Measurements from ENCODE around the gene RAPGEF3. TPM values are rescaled to one million over a fixed set of nuclear protein-coding genes. Genes with fewer than 3 reads are reported as not detected.

Gene RAPGEF3
- total and polyA plus RNA-seq, 2 of the 13 experiments (the other 11 are each of a cell fraction or from before 2014, with no cell fraction given), result 0.07 TPM

DNA sequence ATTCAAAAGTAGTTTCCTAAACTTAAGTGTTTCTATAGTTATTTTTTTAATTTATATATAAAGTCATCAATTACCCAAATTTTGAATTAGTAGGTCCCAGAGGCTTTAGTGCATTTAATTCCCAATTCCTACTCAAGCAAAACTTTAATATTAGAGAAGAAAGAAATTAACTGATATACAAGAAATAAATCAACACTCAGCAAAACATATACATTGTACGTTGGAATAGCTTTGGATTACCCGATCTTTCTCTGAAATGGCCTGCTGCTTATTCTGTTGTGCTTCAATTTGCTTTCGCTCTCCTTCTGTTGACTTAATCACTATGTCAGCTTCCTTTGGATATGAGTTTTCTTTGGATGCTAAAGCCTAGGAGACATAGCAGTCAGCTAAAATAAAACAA is 71.0 kb downstream of the RAPGEF3 start:
- intact Hi-C loops (cut with micrococcal nuclease; ENCODE audit: unreplicated experiment), result loop anchor here (2.0 to 5.0 kb wide), 2 partner anchors 141 to 655 kb away; no protein-coding TSS in a partner anchor
- H3K36me3 ChIP-seq (replicated peaks in 1 of 2; ENCODE audit: control insufficient read depth in 1 of 2, insufficient read depth in 2 of 2, low read length in 2 of 2), result peaks cover 0 to 29% of the 10 kb centered on the region in 2 experiments; a peak in 2 of 5 replicates
- TF ChIP-seq CHD2 (IDR thresholded peaks at IDR 0.05; ENCODE audit: low read depth, low read length) (no peak), MAFK (conservative IDR thresholded peaks at IDR 0.05 in 1 of 2, IDR thresholded peaks at IDR 0.05 in 1 of 2; ENCODE audit: low read length in 2 of 2) (peak in 1 of 2 experiments; percentile 54; a peak in 2 of 4 replicates), MAFF (IDR thresholded peaks at IDR 0.05; ENCODE audit: low read depth, low read length) (peak; percentile 10; the same call in 1 of the 2 replicates), ZNF761 (CRISPR knock-in tag; conservative IDR thresholded peaks at IDR 0.05) (no peak)
- H3K79me2 ChIP-seq (ENCODE audit: insufficient read depth, low read length), result no peaks in the 10 kb centered on the region
- H3K9me3 ChIP-seq (ENCODE audit: low read length), result no peaks in the 10 kb centered on the region
- no peak for ATAC-seq
- H3K27ac ChIP-seq (ENCODE audit: extremely low read length, insufficient read depth, low read length), result no peak overlapping the region
- no peaks in the 10 kb centered on the region for H4K20me1 ChIP-seq (ENCODE audit: insufficient read depth, low read length)
- ChIA-PET CTCF (ENCODE audit: low intra/inter-chr PET ratio, low total read pairs) (interaction anchor here (2.8 kb wide), 1 partner anchor 36 kb away, joined by 28 read pairs; no protein-coding TSS in a partner anchor), POLR2A (no interaction called here)
- in situ Hi-C loops (cut with HindIII; ENCODE audit: extremely low pct_ligation_motif_present, low pct_unique_long_range_greater_than_20kb), result loop anchor here (5.0 kb wide), 1 partner anchor 35 kb away; no protein-coding TSS in a partner anchor
- FAIRE-seq, result no peak
- H2AFZ ChIP-seq (ENCODE audit: low read length), result no peak overlapping the region
- H3K27me3 ChIP-seq (ENCODE audit: control insufficient read depth in 1 of 2, insufficient read depth in 2 of 2, low read length in 2 of 2), result no peaks in the 10 kb centered on the region
- 85% methylated on average over 3 of the region's 3 CpGs for WGBS (ENCODE audit: low lambda C conversion rate)
- no peak overlapping the region for H3K9ac ChIP-seq (ENCODE audit: insufficient read depth, low read depth, low read length)
- no TSS peak for BruUV-seq (replicated peaks)
- H3K4me3 ChIP-seq (replicated peaks in 1 of 3; ENCODE audit: insufficient read depth in 1 of 3, low read depth in 2 of 3, low read length in 3 of 3), result no peak overlapping the region
- H3K4me2 ChIP-seq (ENCODE audit: low read depth, low read length), result no peak overlapping the region
- H3K4me1 ChIP-seq (ENCODE audit: insufficient read depth, low read length), result no peaks in the 10 kb centered on the region
- DNase-seq (ENCODE audit: low spot score), result no peak

DNA sequence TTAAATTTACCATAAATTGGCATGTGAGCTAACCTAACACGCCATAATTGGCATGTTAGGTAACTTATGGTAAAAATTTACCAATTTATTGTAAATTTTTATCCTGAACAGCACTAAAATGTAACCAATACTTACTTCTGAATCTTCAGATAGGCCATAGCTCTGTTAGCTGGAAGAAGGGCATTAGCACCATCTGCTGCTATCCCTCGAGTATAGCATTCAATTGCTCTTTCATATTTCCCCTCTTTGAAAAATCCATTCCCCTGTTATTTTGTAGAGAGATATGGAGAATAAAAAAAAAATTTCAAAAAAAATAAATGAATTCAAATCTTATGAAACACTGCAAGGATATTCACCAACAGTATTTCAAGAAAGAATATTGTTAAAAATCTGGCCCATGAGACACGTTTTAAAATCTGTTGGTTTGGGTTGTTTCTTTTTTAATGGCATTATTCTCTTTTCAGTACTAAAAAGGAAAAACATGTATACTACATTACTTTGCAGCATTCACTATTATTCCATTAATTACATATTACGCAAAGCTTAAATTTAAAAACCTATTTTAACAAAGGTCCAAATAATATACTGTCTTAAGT is 71.9 kb downstream of the RAPGEF3 start:
- Histone ChIP-seq H3K9me3 (ENCODE audit: low read length) (no peaks in the 10 kb centered on the region), H3K4me3 (replicated peaks in 1 of 3; ENCODE audit: insufficient read depth in 1 of 3, low read depth in 2 of 3, low read length in 3 of 3) (no peak overlapping the region), H3K4me1 (ENCODE audit: insufficient read depth, low read length) (no peaks in the 10 kb centered on the region), H3K27ac (ENCODE audit: extremely low read length, insufficient read depth, low read length) (no peak overlapping the region), H2AFZ (ENCODE audit: low read length) (no peak overlapping the region), H3K79me2 (ENCODE audit: insufficient read depth, low read length) (no peaks in the 10 kb centered on the region), H4K20me1 (ENCODE audit: insufficient read depth, low read length) (no peaks in the 10 kb centered on the region), H3K36me3 (replicated peaks in 1 of 2; ENCODE audit: control insufficient read depth in 1 of 2, insufficient read depth in 2 of 2, low read length in 2 of 2) (peaks cover 0 to 30% of the 10 kb centered on the region in 2 experiments; a peak in 3 of 5 replicates), H3K4me2 (ENCODE audit: low read depth, low read length) (no peak overlapping the region), H3K27me3 (ENCODE audit: control insufficient read depth in 1 of 2, insufficient read depth in 2 of 2, low read length in 2 of 2) (no peaks in the 10 kb centered on the region), H3K9ac (ENCODE audit: insufficient read depth, low read depth, low read length) (no peak overlapping the region)
- POLR2A ChIA-PET, result no interaction called here
- FAIRE-seq (peak; percentile 56), ATAC-seq (peak; percentile 57; the same call in 2 of the 3 replicates), DNase-seq (ENCODE audit: low spot score) (peak; percentile 25)
- CTCF ChIA-PET (ENCODE audit: low intra/inter-chr PET ratio, low total read pairs), result interaction anchor here (1.0 to 2.8 kb wide), 2 partner anchors 35 to 654 kb away, joined by 3 to 28 read pairs; no protein-coding TSS in a partner anchor
- BruUV-seq (replicated peaks), result no TSS peak
- intact Hi-C loops (cut with micrococcal nuclease; ENCODE audit: unreplicated experiment) (loop anchor here (1.0 to 5.0 kb wide), 3 partner anchors 35 to 654 kb away; no protein-coding TSS in a partner anchor), in situ Hi-C loops (cut with HindIII; ENCODE audit: extremely low pct_ligation_motif_present, low pct_unique_long_range_greater_than_20kb) (loop anchor here (5.0 kb wide), 1 partner anchor 34 kb away; no protein-coding TSS in a partner anchor)
- 80% methylated on average over 4 of the region's 4 CpGs for WGBS (ENCODE audit: low lambda C conversion rate)
- TF ChIP-seq, protein P1, sequence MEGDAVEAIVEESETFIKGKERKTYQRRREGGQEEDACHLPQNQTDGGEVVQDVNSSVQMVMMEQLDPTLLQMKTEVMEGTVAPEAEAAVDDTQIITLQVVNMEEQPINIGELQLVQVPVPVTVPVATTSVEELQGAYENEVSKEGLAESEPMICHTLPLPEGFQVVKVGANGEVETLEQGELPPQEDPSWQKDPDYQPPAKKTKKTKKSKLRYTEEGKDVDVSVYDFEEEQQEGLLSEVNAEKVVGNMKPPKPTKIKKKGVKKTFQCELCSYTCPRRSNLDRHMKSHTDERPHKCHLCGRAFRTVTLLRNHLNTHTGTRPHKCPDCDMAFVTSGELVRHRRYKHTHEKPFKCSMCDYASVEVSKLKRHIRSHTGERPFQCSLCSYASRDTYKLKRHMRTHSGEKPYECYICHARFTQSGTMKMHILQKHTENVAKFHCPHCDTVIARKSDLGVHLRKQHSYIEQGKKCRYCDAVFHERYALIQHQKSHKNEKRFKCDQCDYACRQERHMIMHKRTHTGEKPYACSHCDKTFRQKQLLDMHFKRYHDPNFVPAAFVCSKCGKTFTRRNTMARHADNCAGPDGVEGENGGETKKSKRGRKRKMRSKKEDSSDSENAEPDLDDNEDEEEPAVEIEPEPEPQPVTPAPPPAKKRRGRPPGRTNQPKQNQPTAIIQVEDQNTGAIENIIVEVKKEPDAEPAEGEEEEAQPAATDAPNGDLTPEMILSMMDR (CRISPR knock-in tag; IDR thresholded peaks at IDR 0.05), result peak; percentile 64
- TF ChIP-seq SIX4 (CRISPR knock-in tag; IDR thresholded peaks at IDR 0.05) (no peak), ZNF484 (CRISPR knock-in tag; IDR thresholded peaks at IDR 0.05; ENCODE audit: borderline replicate concordance, low read depth) (no peak), ZNF816 (CRISPR knock-in tag; IDR thresholded peaks at IDR 0.05; ENCODE audit: borderline replicate concordance) (no peak), ZNF776 (CRISPR knock-in tag; IDR thresholded peaks at IDR 0.05) (no peak), RAD21 (CRISPR knock-in tag; IDR thresholded peaks at IDR 0.05) (peak; percentile 63; the same call in 1 of the 2 replicates), ZNF570 (CRISPR knock-in tag; IDR thresholded peaks at IDR 0.05; ENCODE audit: borderline replicate concordance) (no peak)
- TF ChIP-seq, protein P2, sequence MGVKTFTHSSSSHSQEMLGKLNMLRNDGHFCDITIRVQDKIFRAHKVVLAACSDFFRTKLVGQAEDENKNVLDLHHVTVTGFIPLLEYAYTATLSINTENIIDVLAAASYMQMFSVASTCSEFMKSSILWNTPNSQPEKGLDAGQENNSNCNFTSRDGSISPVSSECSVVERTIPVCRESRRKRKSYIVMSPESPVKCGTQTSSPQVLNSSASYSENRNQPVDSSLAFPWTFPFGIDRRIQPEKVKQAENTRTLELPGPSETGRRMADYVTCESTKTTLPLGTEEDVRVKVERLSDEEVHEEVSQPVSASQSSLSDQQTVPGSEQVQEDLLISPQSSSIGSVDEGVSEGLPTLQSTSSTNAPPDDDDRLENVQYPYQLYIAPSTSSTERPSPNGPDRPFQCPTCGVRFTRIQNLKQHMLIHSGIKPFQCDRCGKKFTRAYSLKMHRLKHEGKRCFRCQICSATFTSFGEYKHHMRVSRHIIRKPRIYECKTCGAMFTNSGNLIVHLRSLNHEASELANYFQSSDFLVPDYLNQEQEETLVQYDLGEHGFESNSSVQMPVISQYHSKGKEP (CRISPR knock-in tag; IDR thresholded peaks at IDR 0.05), result no peak
- TF ChIP-seq, protein P3, sequence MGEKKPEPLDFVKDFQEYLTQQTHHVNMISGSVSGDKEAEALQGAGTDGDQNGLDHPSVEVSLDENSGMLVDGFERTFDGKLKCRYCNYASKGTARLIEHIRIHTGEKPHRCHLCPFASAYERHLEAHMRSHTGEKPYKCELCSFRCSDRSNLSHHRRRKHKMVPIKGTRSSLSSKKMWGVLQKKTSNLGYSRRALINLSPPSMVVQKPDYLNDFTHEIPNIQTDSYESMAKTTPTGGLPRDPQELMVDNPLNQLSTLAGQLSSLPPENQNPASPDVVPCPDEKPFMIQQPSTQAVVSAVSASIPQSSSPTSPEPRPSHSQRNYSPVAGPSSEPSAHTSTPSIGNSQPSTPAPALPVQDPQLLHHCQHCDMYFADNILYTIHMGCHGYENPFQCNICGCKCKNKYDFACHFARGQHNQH (CRISPR knock-in tag; IDR thresholded peaks at IDR 0.05), result no peak
